Measurements from ENCODE around the gene KCNJ6.

KCNJ6 gene

DNA sequence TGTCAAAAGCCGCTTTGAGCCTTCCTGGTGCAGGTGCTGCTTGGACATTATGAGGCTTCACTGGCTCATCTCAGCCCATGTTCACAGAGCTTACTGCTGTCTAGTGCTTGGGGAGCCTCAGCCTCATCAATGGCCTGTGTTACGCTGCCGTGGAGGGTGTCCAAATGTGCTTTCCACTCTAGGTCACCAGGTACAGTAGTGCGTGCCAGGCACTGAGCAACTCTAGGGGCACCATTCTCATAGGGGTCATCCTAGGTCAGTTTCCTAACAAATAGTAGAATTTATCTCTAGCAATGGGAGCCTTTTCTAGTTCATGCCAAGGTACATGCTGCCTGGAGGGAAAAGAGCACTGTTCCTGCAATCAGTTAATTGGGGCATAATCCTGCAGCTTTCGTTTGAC is 355.9 kb downstream of the KCNJ6 start:
- TF ChIP-seq, protein P1, sequence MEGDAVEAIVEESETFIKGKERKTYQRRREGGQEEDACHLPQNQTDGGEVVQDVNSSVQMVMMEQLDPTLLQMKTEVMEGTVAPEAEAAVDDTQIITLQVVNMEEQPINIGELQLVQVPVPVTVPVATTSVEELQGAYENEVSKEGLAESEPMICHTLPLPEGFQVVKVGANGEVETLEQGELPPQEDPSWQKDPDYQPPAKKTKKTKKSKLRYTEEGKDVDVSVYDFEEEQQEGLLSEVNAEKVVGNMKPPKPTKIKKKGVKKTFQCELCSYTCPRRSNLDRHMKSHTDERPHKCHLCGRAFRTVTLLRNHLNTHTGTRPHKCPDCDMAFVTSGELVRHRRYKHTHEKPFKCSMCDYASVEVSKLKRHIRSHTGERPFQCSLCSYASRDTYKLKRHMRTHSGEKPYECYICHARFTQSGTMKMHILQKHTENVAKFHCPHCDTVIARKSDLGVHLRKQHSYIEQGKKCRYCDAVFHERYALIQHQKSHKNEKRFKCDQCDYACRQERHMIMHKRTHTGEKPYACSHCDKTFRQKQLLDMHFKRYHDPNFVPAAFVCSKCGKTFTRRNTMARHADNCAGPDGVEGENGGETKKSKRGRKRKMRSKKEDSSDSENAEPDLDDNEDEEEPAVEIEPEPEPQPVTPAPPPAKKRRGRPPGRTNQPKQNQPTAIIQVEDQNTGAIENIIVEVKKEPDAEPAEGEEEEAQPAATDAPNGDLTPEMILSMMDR (IDR thresholded peaks at IDR 0.05; ENCODE audit: low read depth, low read length), result no peak
- Histone ChIP-seq H3K36me3 (no peaks in the 10 kb centered on the region), H3K9me3 (ENCODE audit: severe bottlenecking) (no peaks in the 10 kb centered on the region), H3K27ac (no peak overlapping the region), H3K27me3 (ENCODE audit: insufficient read depth, low read depth, severe bottlenecking) (no peaks in the 10 kb centered on the region), H3K4me3 (ENCODE audit: low read depth, low read length) (no peak overlapping the region)
- DNase-seq, result no peak

DNA sequence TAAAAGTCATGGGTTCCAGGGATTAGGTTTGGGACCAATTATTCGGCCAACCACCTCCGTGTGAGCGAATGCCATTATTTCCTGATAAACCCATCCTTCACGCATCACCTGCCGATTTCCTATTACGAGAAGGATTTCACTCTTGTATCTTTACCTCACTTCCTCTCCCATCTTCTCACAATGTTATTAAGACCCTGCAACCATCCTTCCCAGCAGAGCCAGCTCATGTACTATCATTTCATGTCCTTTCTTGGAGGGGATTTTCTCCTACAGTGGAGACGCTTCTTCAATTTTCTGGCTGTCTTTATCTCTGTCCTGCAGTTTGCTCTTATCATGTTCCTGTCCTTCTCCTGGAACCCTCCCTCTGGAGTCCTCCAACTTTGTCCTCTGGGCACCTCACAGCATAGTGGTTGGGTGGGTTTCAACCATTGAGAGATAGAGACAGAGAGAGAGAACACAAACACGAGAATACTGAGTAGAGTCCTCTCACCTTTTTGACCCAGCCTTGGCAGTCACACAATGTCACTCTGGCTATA is 357.5 kb downstream of the KCNJ6 start:
- H3K9me3 ChIP-seq (ENCODE audit: severe bottlenecking), result no peaks in the 10 kb centered on the region
- no peak overlapping the region for H3K4me3 ChIP-seq (ENCODE audit: low read depth, low read length)
- no peak for DNase-seq
- TF ChIP-seq, protein P1 (IDR thresholded peaks at IDR 0.05; ENCODE audit: low read depth, low read length), result no peak
- no peaks in the 10 kb centered on the region for H3K27me3 ChIP-seq (ENCODE audit: insufficient read depth, low read depth, severe bottlenecking)
- no peak overlapping the region for H3K27ac ChIP-seq
- no peaks in the 10 kb centered on the region for H3K36me3 ChIP-seq
